ENCODE measurements around the gene RET. TPM values are rescaled to one million over a fixed set of nuclear protein-coding genes. Genes with fewer than 3 reads are reported as not detected.
A peak's percentile ranks its signal among the peaks of the same experiment; 100 is the strongest.

The RET gene
- total RNA-seq, 1 experiment from 2014 or later, result 0.37 TPM

DNA sequence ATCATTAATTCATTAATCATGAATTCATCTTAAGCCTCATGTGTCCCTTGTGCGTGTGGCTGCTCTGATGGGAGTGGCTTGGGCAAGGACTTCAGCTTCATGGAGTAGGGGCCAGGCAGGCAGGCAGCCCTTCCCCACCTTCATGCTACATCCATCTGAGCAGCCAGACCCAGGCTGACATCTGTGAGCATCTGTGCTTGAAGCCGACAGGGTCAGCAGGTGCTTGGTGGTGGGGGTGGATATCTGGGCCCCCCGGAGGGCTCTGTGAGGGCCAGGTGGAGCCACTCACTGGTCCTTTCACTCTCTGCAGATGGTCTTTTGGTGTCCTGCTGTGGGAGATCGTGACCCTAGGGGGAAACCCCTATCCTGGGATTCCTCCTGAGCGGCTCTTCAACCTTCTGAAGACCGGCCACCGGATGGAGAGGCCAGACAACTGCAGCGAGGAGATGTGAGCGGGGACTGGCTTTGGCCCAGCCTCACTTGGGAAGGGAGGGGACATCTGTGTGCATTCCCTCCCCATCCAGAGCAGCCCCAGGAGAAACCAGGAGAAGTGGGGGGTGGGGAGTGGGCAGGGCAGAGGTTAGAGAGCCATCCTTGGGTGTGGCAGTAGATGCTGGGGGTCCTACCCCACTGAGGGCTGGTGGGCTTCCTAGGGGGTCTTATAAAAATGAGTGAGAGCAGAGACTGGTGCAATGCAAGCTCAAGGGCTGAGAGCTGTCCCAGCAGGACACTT is 46.7 kb downstream of the RET start:
- in situ Hi-C loops (cut with HindIII; ENCODE audit: low pct_unique_long_range_greater_than_20kb, low sequenced_read_pairs), result no loop called here
- no peak for DNase-seq (ENCODE audit: low read depth)

DNA sequence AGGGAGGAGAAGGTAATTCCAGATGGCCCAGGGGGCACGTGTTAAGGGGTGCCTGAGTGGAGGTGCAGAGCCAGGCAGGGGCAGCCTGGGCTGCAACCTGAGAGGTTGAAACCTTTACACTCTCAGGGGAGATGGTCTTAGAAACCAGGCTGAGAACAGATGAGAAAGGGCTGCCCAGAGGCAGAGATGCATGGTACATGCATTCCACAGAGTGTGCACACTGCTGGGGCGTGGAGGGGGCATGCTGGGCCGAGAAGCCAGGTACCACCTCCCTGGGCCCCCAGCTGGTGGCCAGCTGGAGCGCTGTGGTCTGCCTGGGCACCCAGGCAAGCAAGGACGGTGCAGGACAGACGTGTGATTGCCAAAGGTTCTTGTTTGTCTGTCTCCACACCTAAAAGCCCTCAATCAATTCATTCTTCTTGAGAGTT is 47.2 kb downstream of the RET start:
- in situ Hi-C loops (cut with HindIII; ENCODE audit: low pct_unique_long_range_greater_than_20kb, low sequenced_read_pairs), result no loop called here
- no peak for DNase-seq (ENCODE audit: low read depth)

DNA sequence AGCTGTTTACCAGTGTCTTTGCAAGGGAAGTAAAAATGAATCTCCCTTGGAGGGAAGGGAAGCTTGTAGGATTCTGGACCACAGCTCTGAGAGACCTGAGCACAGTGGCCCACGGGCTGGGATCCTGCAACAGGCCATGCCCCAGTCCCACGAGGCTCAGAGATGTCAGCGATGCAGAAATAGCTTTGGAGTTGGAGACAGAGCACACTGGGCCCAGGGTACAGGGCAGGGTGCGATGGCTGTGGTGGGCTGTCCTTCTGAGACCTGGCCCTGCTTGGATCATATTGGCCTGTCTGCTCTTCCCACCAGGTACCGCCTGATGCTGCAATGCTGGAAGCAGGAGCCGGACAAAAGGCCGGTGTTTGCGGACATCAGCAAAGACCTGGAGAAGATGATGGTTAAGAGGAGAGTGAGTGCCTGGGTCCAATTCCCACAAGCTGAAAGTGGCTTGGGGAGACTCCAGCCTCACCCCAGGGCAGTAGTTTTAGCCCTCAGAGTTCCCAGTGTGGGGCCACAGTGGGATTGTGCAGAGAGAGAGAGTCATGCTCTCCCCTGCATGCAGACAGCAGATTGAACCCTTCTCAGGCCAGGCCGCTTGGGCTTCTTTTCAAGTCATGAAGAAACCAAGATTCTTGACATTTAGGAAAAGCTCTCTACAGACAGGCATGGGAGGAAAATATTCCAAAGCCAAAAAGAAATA is 47.9 kb downstream of the RET start:
- in situ Hi-C loops (cut with HindIII; ENCODE audit: low pct_unique_long_range_greater_than_20kb, low sequenced_read_pairs), result no loop called here
- DNase-seq (ENCODE audit: low read depth), result no peak

DNA sequence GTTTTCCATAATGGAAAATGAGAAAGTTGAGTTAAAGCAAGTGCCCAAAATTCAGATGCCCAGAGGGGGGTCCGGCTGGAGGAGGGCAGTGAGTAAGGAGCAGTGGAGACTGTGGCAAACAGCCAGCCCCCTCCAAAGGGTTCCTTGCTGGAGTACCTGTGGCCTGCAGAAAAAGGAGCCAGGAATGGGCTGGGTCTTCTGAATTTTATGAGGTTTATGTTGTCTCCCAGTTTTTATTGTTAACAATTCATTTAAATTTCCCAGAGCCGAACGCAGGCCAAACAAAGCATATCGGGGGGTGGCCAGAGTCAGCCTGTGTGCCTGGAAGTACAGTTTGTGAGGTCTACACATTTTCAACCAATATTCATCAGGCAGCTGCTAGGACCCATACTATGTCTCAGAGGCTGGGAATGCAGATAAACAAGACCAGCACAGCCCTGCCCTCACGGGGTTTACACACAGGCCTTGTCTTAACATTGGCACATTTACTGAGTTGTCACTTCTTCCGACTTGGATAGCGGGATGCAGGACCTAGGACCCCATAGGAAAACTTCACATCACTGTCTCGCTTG is 48.5 kb downstream of the RET start:
- DNase-seq (ENCODE audit: low read depth), result no peak
- in situ Hi-C loops (cut with HindIII; ENCODE audit: low pct_unique_long_range_greater_than_20kb, low sequenced_read_pairs), result no loop called here

DNA sequence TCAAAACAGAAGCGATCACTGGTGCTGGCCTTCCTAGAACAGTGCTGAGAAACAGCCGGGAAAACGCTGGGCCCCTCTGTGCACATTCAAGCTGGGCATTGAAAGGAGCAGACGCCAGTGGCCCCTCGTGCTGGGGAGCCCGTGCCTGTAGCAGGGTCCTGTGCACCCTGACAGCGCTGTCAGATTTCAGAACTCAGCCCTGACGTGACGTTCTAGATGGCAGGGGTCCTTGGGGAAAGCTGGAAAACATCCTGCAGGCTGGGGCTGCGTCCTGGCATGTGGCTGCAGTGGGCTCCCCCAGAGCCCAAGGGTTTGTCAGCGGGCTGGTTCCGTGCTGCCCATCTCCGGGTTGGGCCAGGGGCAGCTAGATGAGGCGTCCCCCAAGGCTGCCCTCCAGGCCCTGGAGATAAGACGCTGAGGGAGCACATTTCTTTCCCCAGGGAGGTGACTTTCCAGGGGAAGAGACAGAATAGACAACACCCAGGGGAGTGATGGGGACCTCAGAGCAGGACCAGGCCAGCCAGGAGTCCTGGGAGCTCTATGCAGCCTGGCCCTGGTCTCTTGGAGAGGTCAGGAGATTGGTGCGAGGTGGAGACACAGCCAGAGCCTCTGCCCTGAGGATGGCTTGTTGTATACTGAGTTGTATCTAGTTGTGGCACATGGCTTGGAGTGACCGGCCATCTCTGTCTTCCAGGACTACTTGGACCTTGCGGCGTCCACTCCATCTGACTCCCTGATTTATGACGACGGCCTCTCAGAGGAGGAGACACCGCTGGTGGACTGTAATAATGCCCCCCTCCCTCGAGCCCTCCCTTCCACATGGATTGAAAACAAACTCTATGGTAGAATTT is 49.2 kb downstream of the RET start:
- no peak for DNase-seq (ENCODE audit: low read depth)
- in situ Hi-C loops (cut with HindIII; ENCODE audit: low pct_unique_long_range_greater_than_20kb, low sequenced_read_pairs), result no loop called here

DNA sequence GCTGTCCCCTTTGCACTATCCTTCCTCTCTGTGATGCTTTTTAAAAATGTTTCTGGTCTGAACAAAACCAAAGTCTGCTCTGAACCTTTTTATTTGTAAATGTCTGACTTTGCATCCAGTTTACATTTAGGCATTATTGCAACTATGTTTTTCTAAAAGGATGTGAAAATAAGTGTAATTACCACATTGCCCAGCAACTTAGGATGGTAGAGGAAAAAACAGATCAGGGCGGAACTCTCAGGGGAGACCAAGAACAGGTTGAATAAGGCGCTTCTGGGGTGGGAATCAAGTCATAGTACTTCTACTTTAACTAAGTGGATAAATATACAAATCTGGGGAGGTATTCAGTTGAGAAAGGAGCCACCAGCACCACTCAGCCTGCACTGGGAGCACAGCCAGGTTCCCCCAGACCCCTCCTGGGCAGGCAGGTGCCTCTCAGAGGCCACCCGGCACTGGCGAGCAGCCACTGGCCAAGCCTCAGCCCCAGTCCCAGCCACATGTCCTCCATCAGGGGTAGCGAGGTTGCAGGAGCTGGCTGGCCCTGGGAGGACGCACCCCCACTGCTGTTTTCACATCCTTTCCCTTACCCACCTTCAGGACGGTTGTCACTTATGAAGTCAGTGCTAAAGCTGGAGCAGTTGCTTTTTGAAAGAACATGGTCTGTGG is 50.0 kb downstream of the RET start:
- in situ Hi-C loops (cut with HindIII; ENCODE audit: low pct_unique_long_range_greater_than_20kb, low sequenced_read_pairs), result no loop called here
- DNase-seq (ENCODE audit: low read depth), result no peak

DNA sequence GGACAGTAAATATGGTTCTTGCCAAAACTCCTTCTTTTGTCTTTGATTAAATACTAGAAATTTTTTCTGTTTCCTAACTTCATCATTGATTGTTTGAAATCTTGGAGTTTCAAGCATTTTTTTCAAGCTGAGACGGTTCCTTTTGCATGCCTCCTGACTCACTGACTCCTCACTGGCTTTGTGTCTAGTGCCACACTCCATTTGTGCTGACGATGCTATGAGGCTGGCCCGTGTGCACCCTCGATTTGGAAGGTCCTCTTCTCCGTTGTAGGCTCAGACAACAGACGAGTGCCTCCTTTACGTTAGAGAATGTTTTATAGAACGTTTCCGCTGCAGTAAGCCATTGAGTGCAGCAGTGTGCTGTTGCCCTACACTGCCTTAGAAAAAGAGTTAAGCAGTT is 50.6 kb downstream of the RET start:
- in situ Hi-C loops (cut with HindIII; ENCODE audit: low pct_unique_long_range_greater_than_20kb, low sequenced_read_pairs), result no loop called here
- DNase-seq (ENCODE audit: low read depth), result no peak

DNA sequence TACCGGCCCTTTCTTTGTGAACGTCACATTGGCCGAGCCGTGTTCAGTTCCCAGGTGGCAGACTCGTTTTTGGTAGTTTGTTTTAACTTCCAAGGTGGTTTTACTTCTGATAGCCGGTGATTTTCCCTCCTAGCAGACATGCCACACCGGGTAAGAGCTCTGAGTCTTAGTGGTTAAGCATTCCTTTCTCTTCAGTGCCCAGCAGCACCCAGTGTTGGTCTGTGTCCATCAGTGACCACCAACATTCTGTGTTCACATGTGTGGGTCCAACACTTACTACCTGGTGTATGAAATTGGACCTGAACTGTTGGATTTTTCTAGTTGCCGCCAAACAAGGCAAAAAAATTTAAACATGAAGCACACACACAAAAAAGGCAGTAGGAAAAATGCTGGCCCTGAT is 51.5 kb downstream of the RET start:
- DNase-seq (ENCODE audit: low read depth), result no peak
- in situ Hi-C loops (cut with HindIII; ENCODE audit: low pct_unique_long_range_greater_than_20kb, low sequenced_read_pairs), result no loop called here

DNA sequence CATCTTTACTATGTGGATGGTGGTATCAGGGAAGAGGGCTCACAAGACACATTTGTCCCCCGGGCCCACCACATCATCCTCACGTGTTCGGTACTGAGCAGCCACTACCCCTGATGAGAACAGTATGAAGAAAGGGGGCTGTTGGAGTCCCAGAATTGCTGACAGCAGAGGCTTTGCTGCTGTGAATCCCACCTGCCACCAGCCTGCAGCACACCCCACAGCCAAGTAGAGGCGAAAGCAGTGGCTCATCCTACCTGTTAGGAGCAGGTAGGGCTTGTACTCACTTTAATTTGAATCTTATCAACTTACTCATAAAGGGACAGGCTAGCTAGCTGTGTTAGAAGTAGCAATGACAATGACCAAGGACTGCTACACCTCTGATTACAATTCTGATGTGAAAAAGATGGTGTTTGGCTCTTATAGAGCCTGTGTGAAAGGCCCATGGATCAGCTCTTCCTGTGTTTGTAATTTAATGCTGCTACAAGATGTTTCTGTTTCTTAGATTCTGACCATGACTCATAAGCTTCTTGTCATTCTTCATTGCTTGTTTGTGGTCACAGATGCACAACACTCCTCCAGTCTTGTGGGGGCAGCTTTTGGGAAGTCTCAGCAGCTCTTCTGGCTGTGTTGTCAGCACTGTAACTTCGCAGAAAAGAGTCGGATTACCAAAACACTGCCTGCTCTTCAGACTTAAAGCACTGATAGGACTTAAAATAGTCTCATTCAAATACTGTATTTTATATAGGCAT is 52.3 kb downstream of the RET start:
- DNase-seq (ENCODE audit: low read depth), result peak; percentile 51
- in situ Hi-C loops (cut with HindIII; ENCODE audit: low pct_unique_long_range_greater_than_20kb, low sequenced_read_pairs), result no loop called here

DNA sequence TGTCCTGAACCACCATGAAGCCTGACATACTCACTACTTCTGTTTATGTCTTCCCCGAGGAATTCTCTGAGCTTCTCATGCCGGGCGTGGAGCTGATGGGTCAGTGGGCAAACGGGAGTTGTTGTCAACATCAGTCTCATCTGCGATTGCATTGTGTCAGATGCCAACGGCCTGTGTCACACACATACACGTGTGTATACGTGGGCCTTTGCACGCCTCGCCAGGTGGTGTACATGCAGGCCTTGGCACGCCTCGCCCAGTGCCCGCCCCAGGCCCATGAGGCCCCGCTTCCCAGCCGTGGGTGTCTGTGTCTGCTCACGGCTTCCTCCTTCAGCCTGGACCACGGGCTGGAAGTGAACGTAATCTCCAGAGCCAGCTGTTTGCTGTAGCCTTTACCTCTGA is 53.9 kb downstream of the RET start:
- no peak for DNase-seq (ENCODE audit: low read depth)
- in situ Hi-C loops (cut with HindIII; ENCODE audit: low pct_unique_long_range_greater_than_20kb, low sequenced_read_pairs), result no loop called here

DNA sequence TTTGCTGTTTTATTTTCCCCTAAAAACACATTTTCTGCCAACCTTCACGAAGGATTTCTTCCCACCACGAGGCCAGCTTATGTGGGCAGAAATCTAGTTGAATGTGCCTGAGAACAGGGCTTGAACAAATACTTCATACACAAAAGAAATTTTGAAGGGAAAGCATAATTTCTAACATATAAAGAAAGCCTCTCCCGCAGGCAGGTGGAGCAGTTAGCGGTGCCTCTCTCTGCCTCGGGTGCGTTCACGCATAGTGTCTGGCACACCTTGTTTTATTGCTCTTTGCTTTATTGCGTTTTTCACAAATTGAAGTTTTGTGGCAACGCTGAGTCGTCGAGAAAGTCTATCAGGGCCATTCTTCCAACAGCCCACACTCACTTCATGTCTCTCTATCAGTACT is 54.4 kb downstream of the RET start:
- in situ Hi-C loops (cut with HindIII; ENCODE audit: low pct_unique_long_range_greater_than_20kb, low sequenced_read_pairs), result no loop called here
- DNase-seq (ENCODE audit: low read depth), result no peak

DNA sequence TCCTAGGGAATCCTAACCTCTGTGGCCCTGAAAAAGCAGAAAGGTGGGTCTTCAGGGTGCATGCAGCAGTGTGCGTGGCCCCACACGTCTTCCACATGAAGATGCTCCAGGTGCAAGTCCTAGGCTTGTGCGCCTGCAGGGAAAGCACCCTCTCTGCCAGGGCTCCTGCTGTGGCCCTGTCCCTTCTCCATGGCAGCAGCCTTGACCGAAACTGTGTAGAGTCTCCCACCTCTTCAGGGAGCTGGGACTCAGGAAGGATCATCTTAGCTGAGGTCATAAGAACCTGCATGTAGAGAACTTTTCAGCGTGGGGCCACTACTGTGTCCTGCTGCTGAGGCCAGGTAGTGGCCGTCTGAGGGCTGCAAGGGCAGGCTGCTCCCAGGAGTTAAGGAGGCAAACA is 55.0 kb downstream of the RET start:
- in situ Hi-C loops (cut with HindIII; ENCODE audit: low pct_unique_long_range_greater_than_20kb, low sequenced_read_pairs), result no loop called here
- no peak for DNase-seq (ENCODE audit: low read depth)

DNA sequence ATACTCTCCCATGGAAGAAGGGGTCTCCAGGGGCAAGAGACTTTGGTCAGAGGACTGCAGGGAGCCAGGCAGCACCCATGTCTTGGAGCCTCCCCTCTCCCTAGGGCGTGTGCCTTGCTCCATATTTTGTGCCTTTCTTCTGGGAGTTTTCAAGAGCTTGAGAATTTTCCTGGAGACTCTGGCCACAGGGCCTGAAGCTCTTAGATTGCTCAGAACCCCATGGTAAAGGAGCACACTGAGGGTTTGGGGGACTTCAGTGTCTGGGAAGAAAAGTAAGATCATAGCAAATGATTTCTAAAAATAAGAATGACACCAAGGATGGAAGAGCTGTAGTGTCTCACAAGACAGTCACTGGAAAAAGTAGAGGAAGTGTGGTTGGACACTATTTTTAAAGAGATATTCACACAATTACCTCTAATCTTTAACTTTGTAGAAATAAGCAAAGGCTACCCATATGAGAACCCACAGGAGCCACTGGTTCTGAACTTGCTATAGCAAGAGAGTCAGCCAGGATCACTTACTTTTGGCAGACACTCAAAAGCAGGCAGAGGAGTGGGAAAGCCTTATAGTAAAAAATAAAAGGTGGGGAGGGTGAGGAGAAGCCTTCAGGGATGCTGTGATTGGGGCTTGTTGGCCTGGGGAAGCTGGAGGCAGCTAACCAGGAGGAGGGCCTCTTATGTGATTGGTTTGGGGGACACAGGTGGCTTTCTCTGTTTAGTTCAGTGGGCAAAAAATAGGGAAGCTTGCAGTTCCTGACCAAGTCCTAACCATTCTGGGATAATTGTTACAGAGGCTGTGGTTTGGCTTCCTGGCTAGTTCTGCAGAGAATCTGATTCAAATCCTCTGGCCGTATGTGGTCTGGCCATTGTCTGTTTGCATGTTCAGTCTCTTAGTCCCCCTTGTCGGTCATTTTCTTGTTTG is 56.3 kb downstream of the RET start:
- in situ Hi-C loops (cut with HindIII; ENCODE audit: low pct_unique_long_range_greater_than_20kb, low sequenced_read_pairs), result no loop called here
- DNase-seq (ENCODE audit: low read depth), result no peak

DNA sequence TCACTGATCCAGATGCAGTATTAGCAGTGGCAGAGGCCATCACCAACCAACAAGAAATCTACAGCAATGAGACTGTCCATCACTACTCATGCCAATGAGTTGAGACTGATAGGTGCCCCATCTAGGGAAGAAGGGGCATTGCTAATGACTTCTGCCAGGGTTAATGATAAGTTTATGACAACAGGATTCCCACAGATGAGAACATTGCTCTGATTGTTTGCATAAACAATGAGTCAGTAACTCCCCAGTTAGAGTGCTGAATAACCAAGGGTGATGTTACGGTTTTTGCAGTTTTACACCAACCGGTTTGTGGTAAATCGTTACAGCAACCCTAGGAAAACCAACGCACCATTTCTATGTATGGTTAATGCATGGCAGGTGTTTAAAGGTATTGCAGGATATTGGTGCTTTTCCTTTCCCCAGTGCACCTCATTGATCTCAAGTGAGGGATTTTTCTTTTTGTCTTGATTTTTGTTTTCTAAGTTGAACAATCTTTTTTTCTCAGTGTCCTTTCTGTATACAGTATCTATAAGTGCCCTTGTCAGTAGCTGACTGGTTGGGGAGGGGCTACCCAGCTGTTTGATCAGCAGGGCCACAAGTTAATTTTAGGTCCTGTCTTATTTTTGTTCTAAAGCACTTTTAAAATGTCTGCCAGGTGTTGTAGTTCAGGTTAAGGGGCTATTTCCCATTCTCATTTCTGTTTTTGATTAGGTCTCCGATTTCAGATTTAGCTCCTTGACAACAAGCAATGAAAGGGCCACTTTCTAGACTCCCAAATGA is 57.4 kb downstream of the RET start:
- peak; percentile 48 for DNase-seq (ENCODE audit: low read depth)
- in situ Hi-C loops (cut with HindIII; ENCODE audit: low pct_unique_long_range_greater_than_20kb, low sequenced_read_pairs), result no loop called here

DNA sequence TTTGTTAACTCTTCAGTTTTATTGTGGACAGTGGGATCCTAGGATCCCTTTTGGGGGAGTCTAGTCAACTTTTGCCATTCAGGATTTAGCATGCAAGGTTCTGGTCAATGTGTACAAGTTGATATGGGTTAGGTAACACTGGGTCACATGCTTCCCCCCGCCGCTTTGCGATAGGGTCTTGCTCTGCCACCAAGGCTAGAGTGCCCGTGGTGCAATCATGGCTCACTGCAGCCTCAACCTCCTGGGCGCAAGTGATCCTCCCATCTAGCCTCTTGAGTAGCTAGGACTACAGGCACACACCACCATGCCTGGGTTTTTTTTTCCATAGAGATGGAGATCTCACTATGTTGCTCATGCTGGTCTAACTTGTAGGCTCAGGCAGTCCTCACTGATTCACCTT is 58.2 kb downstream of the RET start:
- no peak for DNase-seq (ENCODE audit: low read depth)
- in situ Hi-C loops (cut with HindIII; ENCODE audit: low pct_unique_long_range_greater_than_20kb, low sequenced_read_pairs), result no loop called here

DNA sequence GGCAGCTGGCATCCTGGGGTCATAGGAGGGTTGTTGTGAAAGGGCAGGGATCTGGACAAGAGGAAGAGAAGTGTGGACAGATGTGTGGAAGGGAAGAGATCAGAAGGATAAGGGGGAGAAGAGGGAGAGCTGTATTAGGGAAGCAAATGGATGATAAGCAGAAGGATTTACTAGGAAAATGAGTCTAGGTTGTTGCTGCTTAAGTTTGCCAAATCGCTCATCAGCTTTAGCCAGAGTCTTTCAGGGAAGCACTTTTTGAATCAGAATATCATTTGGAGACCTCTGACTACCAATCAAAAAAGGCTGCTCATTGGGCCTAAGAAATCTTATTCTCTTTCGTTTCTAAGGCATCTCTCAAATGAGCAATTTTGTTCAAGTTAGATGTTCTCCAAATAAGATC is 58.8 kb downstream of the RET start:
- in situ Hi-C loops (cut with HindIII; ENCODE audit: low pct_unique_long_range_greater_than_20kb, low sequenced_read_pairs), result no loop called here

More for the DNA sequence above, 58.8 kb downstream of the RET start:
- no peak for DNase-seq (ENCODE audit: low read depth)

Data from Caki2 (cell line).